NB4 (cell line): ENCODE results near the gene UROS.

Experiments
- CTCF ChIP-seq: IDR thresholded peaks from one replicate; pipeline ENCODE4 v1.5.1; 2012; ENCODE audit warnings: low read depth, low read length
- MAX ChIP-seq: IDR thresholded peaks from 2 replicates; pipeline ENCODE4 v1.6.1; 2011; ENCODE audit warnings: low read depth, low read length
- POLR2A ChIP-seq: IDR thresholded peaks from 2 replicates; pipeline ENCODE4 v1.6.1; 2011; ENCODE audit warnings: mild to moderate bottlenecking; ENCODE audit not compliant: insufficient read length; ENCODE audit errors: extremely low read depth

- TF ChIP-seq MAX (no peak), CTCF (no peak), POLR2A (no peak)
These were observed 699 bp upstream of the UROS start for GRCh38 chr10:125823663-125824251.
